ENCODE results near the gene OPCML. TPM values are rescaled to one million over a fixed set of nuclear protein-coding genes. Genes with fewer than 3 reads are reported as not detected.

Gene OPCML
- total RNA-seq, 1 donor from 2014 or later, result 4.1 TPM

DNA sequence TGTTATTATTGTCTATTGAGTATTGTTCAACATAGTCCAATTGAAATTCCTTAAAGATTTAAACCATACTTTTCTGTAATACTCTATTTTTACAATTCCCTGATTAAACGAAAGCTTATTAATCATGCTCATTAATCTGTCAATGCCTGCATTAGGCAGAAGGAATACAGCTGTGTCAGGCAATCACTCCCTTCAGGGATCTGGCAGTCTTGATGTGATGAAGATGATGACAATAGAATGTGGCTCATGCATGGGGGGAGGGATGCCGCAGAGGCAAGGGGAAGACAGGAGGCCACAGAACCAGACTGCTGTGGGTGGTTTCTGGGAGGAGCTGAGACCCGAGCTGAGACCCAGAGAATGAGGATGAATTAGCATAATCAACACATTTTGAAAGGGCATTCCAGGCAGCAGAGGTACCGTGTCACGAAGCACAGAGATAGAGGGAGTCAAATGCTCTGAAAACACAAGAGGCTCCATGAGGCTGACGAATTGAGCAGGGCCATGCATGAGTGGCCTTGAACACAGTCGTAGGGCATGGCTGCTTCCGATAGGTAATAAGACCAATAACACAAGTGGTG, 1075.5 kb downstream of the OPCML start:
- Mint-ChIP-seq H3K27ac (ENCODE audit: unreplicated experiment) (no peak overlapping the region), H3K9me3 (ENCODE audit: unreplicated experiment) (no peaks in the 10 kb centered on the region)

DNA sequence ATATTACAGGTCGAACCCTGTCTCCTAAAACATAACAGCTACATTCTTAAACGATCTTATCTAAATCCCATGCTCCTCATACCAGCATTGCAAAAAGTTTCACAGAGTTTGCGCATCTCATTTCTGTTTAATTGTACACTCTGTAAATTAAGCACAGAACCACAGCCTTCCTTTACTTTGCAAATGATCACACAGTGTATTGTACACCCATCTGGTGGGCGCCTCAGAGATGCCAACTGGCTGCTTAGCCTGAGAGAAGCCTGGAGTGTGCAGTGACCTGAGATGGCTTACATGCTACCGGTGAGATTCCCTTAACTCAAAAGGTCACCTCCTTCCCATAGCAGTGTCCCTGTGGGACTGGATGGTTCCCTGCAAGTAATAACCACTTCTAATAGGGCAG, 1077.3 kb downstream of the OPCML start:
- Mint-ChIP-seq H3K9me3 (ENCODE audit: unreplicated experiment) (no peaks in the 10 kb centered on the region), H3K4me1 (ENCODE audit: unreplicated experiment) (peaks cover 6% of the 10 kb centered on the region), H3K36me3 (ENCODE audit: low read depth, unreplicated experiment) (peaks cover 7% of the 10 kb centered on the region), H3K4me3 (ENCODE audit: unreplicated experiment) (no peak overlapping the region), H3K27me3 (ENCODE audit: unreplicated experiment) (peaks cover 1% of the 10 kb centered on the region), H3K27ac (ENCODE audit: unreplicated experiment) (no peak overlapping the region)
- DNase-seq (ENCODE audit: low spot score), result no peak
- TF ChIP-seq, protein P1, sequence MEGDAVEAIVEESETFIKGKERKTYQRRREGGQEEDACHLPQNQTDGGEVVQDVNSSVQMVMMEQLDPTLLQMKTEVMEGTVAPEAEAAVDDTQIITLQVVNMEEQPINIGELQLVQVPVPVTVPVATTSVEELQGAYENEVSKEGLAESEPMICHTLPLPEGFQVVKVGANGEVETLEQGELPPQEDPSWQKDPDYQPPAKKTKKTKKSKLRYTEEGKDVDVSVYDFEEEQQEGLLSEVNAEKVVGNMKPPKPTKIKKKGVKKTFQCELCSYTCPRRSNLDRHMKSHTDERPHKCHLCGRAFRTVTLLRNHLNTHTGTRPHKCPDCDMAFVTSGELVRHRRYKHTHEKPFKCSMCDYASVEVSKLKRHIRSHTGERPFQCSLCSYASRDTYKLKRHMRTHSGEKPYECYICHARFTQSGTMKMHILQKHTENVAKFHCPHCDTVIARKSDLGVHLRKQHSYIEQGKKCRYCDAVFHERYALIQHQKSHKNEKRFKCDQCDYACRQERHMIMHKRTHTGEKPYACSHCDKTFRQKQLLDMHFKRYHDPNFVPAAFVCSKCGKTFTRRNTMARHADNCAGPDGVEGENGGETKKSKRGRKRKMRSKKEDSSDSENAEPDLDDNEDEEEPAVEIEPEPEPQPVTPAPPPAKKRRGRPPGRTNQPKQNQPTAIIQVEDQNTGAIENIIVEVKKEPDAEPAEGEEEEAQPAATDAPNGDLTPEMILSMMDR (IDR thresholded peaks at IDR 0.05; ENCODE audit: unreplicated experiment), result no peak

More for the DNA sequence above, 1075.5 kb downstream of the OPCML start:
- no peak for DNase-seq (ENCODE audit: low spot score)
- no peaks in the 10 kb centered on the region for H3K27me3 Mint-ChIP-seq (ENCODE audit: unreplicated experiment)
- peaks cover 6% of the 10 kb centered on the region for H3K4me1 Mint-ChIP-seq (ENCODE audit: unreplicated experiment)
- peaks cover 7% of the 10 kb centered on the region for H3K36me3 Mint-ChIP-seq (ENCODE audit: low read depth, unreplicated experiment)
- TF ChIP-seq, protein P1 (IDR thresholded peaks at IDR 0.05; ENCODE audit: unreplicated experiment), result no peak
- H3K4me3 Mint-ChIP-seq (ENCODE audit: unreplicated experiment), result no peak overlapping the region

DNA sequence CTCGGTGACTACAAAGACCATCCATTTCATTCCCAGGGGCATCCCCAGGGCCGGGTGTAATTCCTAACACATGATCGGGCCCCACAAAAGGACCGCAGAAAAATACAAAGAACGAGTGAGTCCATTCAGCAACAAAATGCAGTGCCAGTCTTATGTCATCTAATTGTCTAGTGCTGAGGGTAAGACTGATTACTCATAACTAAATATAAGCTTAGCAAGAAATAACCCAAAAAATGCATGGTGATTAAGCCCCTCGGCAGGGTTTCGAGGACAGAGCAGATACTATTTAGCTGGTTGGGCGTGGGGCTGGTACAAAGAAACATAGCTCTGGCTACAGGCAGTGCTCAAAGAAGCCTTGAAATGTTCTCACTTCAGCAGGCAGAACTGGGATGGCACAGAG, 1078.9 kb downstream of the OPCML start:
- Mint-ChIP-seq H3K27ac (ENCODE audit: unreplicated experiment) (no peak overlapping the region), H3K9me3 (ENCODE audit: unreplicated experiment) (no peaks in the 10 kb centered on the region), H3K4me3 (ENCODE audit: unreplicated experiment) (no peak overlapping the region), H3K27me3 (ENCODE audit: unreplicated experiment) (peaks cover 1% of the 10 kb centered on the region), H3K36me3 (ENCODE audit: low read depth, unreplicated experiment) (peaks cover 7% of the 10 kb centered on the region), H3K4me1 (ENCODE audit: unreplicated experiment) (peaks cover 6% of the 10 kb centered on the region)
- DNase-seq (ENCODE audit: low spot score), result no peak
- TF ChIP-seq, protein P1 (IDR thresholded peaks at IDR 0.05; ENCODE audit: unreplicated experiment), result no peak

DNA sequence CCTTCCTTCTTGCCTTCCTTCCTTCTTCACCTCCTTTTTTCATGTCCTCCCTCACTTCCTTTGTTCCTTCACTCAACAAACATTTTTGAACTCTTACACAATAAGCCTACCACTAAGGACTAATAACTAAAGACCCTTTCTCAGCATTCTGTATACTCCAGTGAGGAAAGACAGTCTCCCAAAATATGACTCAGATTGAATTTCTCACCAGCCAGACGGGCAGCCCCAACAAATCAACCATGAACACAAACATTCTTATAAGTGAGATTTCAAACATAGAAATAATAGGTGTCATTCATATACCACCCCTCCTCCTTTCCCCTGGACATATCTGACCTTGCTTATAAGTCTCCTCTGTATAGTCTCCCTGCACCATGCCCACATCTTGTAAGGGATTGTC, 1079.7 kb downstream of the OPCML start:
- H3K36me3 Mint-ChIP-seq (ENCODE audit: low read depth, unreplicated experiment), result peaks cover 7% of the 10 kb centered on the region
- TF ChIP-seq, protein P1 (IDR thresholded peaks at IDR 0.05; ENCODE audit: unreplicated experiment), result no peak
- DNase-seq (ENCODE audit: low spot score), result no peak
- no peak overlapping the region for H3K4me3 Mint-ChIP-seq (ENCODE audit: unreplicated experiment)
- H3K27ac Mint-ChIP-seq (ENCODE audit: unreplicated experiment), result peak overlapping the region; percentile 12
- H3K4me1 Mint-ChIP-seq (ENCODE audit: unreplicated experiment), result peaks cover 6% of the 10 kb centered on the region
- H3K27me3 Mint-ChIP-seq (ENCODE audit: unreplicated experiment), result peaks cover 1% of the 10 kb centered on the region
- H3K9me3 Mint-ChIP-seq (ENCODE audit: unreplicated experiment), result no peaks in the 10 kb centered on the region

DNA sequence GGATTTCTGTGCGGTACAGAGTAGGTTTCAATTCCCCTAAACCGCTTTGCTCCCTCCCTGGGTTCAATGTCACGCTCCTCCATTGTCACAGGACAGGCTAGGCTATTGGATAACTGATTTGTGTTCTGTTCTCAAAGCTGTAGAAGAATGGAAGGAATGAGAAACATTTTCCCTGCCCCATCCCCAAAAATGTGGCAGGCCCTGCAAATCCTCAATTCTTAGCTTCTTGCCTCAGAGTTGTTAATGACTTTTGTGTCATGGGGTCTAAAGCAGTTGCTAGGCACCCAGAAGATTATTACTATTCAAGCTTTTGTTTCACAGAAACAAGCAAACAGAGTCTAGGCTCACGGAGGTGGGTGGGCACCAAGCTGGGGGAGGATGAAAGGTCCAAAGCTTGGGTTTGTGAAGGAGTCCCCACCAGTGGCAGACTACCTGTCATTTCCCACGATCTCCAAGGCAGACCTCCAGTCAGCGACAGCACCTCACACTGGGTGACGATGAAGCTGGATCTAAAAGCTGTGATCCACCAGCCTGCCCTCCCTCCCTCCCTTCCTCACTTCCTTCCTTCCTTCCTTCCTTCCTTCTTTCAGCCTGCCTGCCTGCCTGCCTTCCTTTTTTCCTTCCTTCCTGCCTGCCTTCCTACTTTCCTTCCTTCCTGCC, 1080.2 kb downstream of the OPCML start:
- no peak overlapping the region for H3K4me3 Mint-ChIP-seq (ENCODE audit: unreplicated experiment)
- peaks cover 6% of the 10 kb centered on the region for H3K4me1 Mint-ChIP-seq (ENCODE audit: unreplicated experiment)
- no peak for DNase-seq (ENCODE audit: low spot score)
- TF ChIP-seq, protein P1 (IDR thresholded peaks at IDR 0.05; ENCODE audit: unreplicated experiment), result no peak
- H3K27me3 Mint-ChIP-seq (ENCODE audit: unreplicated experiment), result peaks cover 1% of the 10 kb centered on the region
- H3K27ac Mint-ChIP-seq (ENCODE audit: unreplicated experiment), result peak overlapping the region; percentile 12
- no peaks in the 10 kb centered on the region for H3K9me3 Mint-ChIP-seq (ENCODE audit: unreplicated experiment)
- H3K36me3 Mint-ChIP-seq (ENCODE audit: low read depth, unreplicated experiment), result peaks cover 7% of the 10 kb centered on the region
